Natural killer cell (primary cell): ENCODE measurements around the gene WDR59. TPM values are rescaled to one million over a fixed set of nuclear protein-coding genes. Genes with fewer than 3 reads are reported as not detected.

Experiments used
- ATAC-seq, 3 donors: fragments of 150-1000 bp in 2 of 3; fragments of 200-7000 bp in 1 of 3; cut with Tn5 transposase; 1 replicate in 1 of 3; 2 replicates in 2 of 3; pipeline ENCODE4 v1.10.0; 2021; ENCODE audit warnings: mild to moderate bottlenecking in 2 of 3, moderate library complexity in 2 of 3
- DNase-seq, 2 donors: peaks; one replicate each; pipeline versions ENCODE4 v3.0.0 to v3.0.0-alpha.2; 2013 to 2021; ENCODE audit warnings: mixed read lengths in 1 of 2
- H3K27ac ChIP-seq: one replicate; pipeline ENCODE4 v1.5.1; 2013; ENCODE audit warnings: mild to moderate bottlenecking, low read length
- H3K27me3 ChIP-seq: one replicate; pipeline ENCODE4 v1.6.1; 2013; ENCODE audit warnings: low read length; ENCODE audit not compliant: control insufficient read depth, insufficient read depth
- H3K36me3 ChIP-seq: one replicate; pipeline ENCODE4 v1.6.1; 2013; ENCODE audit warnings: low read length; ENCODE audit not compliant: control insufficient read depth, insufficient read depth
- H3K4me1 ChIP-seq: one replicate; pipeline ENCODE4 v1.6.1; 2013; ENCODE audit warnings: low read length; ENCODE audit not compliant: control insufficient read depth, insufficient read depth
- H3K4me3 ChIP-seq: one replicate; pipeline ENCODE4 v1.5.1; 2013; ENCODE audit warnings: low read length
- H3K9me3 ChIP-seq: one replicate; pipeline ENCODE4 v1.6.1; 2013; ENCODE audit warnings: low read length; ENCODE audit not compliant: control insufficient read depth, insufficient read depth
- H3K27ac Mint-ChIP-seq, 2 donors: one replicate each; pipeline ENCODE4 v1.8.0; 2022; ENCODE audit warnings: mild to moderate bottlenecking in 2 of 2, mixed read lengths in 2 of 2, moderate library complexity in 1 of 2
- H3K27me3 Mint-ChIP-seq, 2 donors: one replicate each; pipeline ENCODE4 v1.8.0; 2022; ENCODE audit warnings: low read depth in 2 of 2, mixed read lengths in 2 of 2
- H3K36me3 Mint-ChIP-seq: one replicate; pipeline ENCODE4 v1.8.0; 2022; ENCODE audit warnings: mixed read lengths
- H3K4me1 Mint-ChIP-seq, 2 donors: one replicate each; pipeline ENCODE4 v1.8.0; 2022; ENCODE audit warnings: mixed read lengths in 2 of 2
- H3K4me3 Mint-ChIP-seq: one replicate; pipeline ENCODE4 v1.8.0; 2022; ENCODE audit warnings: mild to moderate bottlenecking, moderate library complexity, mixed read lengths
- H3K9me3 Mint-ChIP-seq, 2 donors: one replicate each; pipeline ENCODE4 v1.8.0; 2022; ENCODE audit warnings: mixed read lengths in 2 of 2
- WGBS: methylation state at CpG from one replicate; pipeline ENCODE4 v1.1.7; 2013; ENCODE audit warnings: missing lambda C conversion rate; ENCODE audit not compliant: insufficient coverage; 5-methylcytosine and 5-hydroxymethylcytosine counted together
- intact Hi-C: fragments of 100-400 bp; cut with micrococcal nuclease; formaldehyde crosslinking; loops from one replicate; pipeline ENCODE4 v1.14.2; 2022
- total RNA-seq, 4 donors: library from RNA; stranded (reverse); fragments of 120-200 nt in 1 of 4; gene quantifications; one replicate each; pipeline versions ENCODE4 v1.2.3 to v1.2.4, GENCODE V29; 2013 to 2022
- TF ChIP-seq, protein P1 (sequence below): fragments of 200-600 bp; IDR thresholded peaks from one replicate; pipeline ENCODE4 v1.8.0; 2022; ENCODE audit warnings: antibody characterized with exemption

WDR59 gene
- total RNA-seq, result 10 to 100 TPM; 60.5 to 83.7 (median 73.2) TPM
- total RNA-seq (2013), result 46.1 TPM

DNA sequence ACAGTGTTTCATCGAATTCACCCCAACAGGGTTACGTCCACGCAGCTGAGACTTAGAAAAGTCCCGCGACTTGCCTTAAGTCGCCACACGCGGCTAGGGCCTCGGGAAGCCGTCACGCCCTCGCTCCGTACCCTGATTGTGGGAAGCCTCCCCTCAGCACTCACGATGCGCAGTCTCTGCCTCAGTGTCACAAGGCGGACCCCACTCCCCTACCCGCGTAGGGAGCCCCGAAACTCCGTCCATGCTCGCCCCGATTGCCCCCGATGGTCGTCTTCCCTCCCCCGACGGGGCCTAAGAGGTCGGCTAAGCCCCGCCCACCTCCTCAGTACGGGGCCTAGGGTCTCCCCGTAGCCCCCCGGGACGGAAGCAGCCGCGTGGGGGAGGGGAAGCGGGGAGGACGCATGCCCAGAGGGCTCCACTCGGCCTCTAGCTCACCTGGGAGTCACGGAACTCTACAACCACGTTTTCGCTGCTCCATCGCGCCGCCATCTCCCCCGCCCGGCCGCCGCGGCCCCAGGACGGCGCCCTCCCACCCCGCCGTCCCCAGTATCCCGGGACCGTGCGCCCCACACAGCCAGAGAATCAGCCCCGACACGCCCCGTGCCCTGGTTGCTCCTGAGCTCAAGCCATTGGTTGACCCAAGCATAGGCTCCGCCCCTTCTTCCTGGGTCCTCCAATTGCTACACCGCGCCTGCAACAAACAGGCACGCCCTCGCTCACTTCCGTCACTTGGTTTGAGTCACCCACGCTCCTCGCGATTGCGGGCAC lies at the start of gene WDR59:
Gene WDR59, minus strand, starts transcription at position 595 of the 768 bp plus-strand sequence. Its CDS starts 106 bp downstream, at position 489.
- Mint-ChIP-seq H3K27me3 (no peaks in the 10 kb centered on the region), H3K9me3 (no peaks in the 10 kb centered on the region), H3K36me3 (no peaks in the 10 kb centered on the region), H3K27ac (peak within 1 kb of the TSS; percentile 79 to 82), H3K4me1 (peaks cover 3 to 7% of the 10 kb centered on the region in 2 donors), H3K4me3 (peak within 1 kb of the TSS; percentile 94)
- no peaks in the 10 kb centered on the region for H3K36me3 ChIP-seq
- H3K4me1 ChIP-seq, result peaks cover 11% of the 10 kb centered on the region
- H3K4me3 ChIP-seq, result peak within 1 kb of the TSS; percentile 79
- H3K9me3 ChIP-seq, result no peaks in the 10 kb centered on the region
- TF ChIP-seq, protein P1, sequence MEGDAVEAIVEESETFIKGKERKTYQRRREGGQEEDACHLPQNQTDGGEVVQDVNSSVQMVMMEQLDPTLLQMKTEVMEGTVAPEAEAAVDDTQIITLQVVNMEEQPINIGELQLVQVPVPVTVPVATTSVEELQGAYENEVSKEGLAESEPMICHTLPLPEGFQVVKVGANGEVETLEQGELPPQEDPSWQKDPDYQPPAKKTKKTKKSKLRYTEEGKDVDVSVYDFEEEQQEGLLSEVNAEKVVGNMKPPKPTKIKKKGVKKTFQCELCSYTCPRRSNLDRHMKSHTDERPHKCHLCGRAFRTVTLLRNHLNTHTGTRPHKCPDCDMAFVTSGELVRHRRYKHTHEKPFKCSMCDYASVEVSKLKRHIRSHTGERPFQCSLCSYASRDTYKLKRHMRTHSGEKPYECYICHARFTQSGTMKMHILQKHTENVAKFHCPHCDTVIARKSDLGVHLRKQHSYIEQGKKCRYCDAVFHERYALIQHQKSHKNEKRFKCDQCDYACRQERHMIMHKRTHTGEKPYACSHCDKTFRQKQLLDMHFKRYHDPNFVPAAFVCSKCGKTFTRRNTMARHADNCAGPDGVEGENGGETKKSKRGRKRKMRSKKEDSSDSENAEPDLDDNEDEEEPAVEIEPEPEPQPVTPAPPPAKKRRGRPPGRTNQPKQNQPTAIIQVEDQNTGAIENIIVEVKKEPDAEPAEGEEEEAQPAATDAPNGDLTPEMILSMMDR, result no peak
- DNase-seq (peak; percentile 97 to 100), ATAC-seq (peak; percentile 98 to 100 (median 98))
- no peaks in the 10 kb centered on the region for H3K27me3 ChIP-seq
- intact Hi-C loops, result loop anchor here (1.0 to 10.0 kb wide), 3 partner anchors 14 to 280 kb away; partner anchors contain the start of genes MLKL and ZFP1
- WGBS, result under 1% methylated on average over 68 of the region's 68 CpGs
- H3K27ac ChIP-seq, result peak within 1 kb of the TSS; percentile 55

- no peak for ATAC-seq
- peaks cover 0 to 7% of the 10 kb centered on the region in 2 donors for H3K27me3 Mint-ChIP-seq
- H3K9me3 Mint-ChIP-seq, result no peaks in the 10 kb centered on the region
- no peak overlapping the region for H3K4me3 Mint-ChIP-seq
- intact Hi-C loops, result no loop called here
- no peak overlapping the region for H3K27ac Mint-ChIP-seq
- H3K4me1 ChIP-seq, result no peaks in the 10 kb centered on the region
- peaks cover 4% of the 10 kb centered on the region for H3K36me3 Mint-ChIP-seq
- H3K36me3 ChIP-seq, result no peaks in the 10 kb centered on the region
- H3K27me3 ChIP-seq, result no peaks in the 10 kb centered on the region
- H3K9me3 ChIP-seq, result no peaks in the 10 kb centered on the region
- no peak overlapping the region for H3K27ac ChIP-seq
- TF ChIP-seq, protein P1, result no peak
- DNase-seq, result no peak
- no peaks in the 10 kb centered on the region for H3K4me1 Mint-ChIP-seq
- H3K4me3 ChIP-seq, result no peak overlapping the region
Observed at GRCh38 chr16:75032655-75033054, 47.7 kb upstream of the WDR59 start.

DNA sequence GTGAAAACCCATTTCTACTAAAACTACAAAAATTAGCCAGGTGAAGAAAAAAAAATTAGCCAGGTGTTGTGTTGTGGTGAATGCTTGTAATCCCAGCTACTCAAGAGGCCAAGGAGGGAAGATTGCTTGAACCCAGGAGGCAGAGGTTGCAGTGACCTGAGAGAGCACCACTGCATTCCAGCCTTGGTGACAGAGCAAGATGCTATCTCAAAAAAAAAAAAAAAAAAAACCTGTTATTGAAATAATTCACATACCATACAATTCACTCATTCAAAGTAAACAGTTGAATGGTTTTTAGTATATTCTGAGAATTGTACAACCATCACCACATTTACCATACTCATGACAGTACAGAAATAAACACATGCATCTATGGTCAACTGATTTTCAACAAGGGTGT lies 44.9 kb upstream of the WDR59 start:
- Histone ChIP-seq H3K4me3 (no peak overlapping the region), H3K4me1 (no peaks in the 10 kb centered on the region), H3K9me3 (no peaks in the 10 kb centered on the region), H3K27ac (no peak overlapping the region), H3K27me3 (no peaks in the 10 kb centered on the region), H3K36me3 (no peaks in the 10 kb centered on the region)
- TF ChIP-seq, protein P1, result no peak
- Mint-ChIP-seq H3K27ac (no peak overlapping the region), H3K4me3 (no peak overlapping the region), H3K9me3 (no peaks in the 10 kb centered on the region), H3K4me1 (no peaks in the 10 kb centered on the region), H3K36me3 (no peaks in the 10 kb centered on the region), H3K27me3 (no peaks in the 10 kb centered on the region)
- DNase-seq (no peak), ATAC-seq (no peak)
- intact Hi-C loops, result no loop called here
